ELF-1 (cell line): ENCODE data around the gene VCAN.
A peak's percentile ranks its signal among the peaks of the same experiment; 100 is the strongest.

Source experiments
- DNase-seq: peaks from one replicate; pipeline ENCODE4 v3.0.0-alpha.2; 2016; ENCODE audit warnings: low read depth, low spot score

VCAN gene

DNA sequence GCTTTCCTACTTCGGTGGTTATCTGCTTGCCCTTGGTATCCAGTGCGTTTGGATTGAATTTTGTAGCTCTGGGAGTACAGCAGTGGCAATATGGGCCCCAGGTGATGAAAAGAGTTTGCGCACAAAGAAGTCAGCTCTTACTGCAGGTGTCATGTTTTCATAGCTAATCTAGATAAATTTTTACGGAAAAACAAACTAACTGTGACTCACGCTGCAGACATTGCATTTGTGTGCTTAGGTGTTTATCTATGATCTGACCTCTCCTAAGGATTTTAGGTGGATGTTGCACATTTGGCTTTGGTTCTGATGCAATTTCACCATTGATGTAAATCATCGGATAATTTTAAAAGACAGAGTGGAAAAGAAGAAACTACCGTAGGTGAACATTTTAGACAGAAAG lies 92.1 kb downstream of the VCAN start:
- no peak for DNase-seq

DNA sequence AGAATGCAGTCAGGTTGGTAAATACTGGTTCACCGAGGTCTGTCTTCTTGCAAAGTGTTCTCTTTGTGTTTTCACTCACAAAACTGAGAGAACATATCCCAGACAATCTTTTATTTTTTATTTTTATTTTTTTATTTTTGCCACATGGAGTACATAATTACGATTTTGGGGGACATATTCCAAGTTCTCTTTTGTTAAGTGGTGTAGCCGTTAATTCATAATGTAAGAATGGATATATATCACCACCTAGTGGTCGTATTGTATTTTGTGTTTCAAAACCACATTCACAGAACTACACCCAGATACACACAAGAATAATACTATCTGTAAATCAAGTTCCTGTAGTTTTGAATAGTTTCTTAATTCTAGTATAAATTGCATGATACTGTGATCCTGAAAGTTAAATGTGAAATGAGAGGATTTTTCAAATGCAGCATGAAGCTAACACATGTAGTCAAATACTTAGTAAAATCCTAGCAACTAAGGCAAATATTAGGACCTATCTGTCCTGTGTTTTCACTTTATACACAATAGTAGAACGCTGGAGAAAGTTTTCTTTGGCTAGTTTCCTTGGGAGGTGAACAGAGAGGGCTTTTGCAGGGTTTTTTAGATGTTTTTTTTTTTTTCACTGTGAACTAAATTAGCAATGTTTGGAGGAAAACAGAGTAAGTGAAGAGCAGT lies 92.7 kb downstream of the VCAN start:
- no peak for DNase-seq

DNA sequence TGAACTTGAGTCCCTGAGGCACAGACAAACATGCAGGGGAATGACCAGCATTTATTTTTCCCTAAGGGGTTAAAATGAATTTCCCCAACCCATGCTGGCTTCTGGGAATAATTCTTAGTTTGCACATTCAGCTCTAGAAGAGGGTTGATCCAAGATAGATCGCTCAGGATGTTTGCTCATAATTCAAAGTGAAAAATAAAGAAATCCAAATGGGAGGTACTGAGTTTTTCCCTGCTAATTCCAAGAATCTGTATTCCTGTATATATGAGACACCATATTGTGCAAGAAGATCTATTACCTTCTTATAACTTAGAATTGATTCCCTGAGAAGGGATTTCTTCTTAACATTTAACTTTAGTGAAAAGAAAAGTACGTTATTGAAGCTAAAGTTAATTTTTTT lies 96.2 kb downstream of the VCAN start:
- no peak for DNase-seq

DNA sequence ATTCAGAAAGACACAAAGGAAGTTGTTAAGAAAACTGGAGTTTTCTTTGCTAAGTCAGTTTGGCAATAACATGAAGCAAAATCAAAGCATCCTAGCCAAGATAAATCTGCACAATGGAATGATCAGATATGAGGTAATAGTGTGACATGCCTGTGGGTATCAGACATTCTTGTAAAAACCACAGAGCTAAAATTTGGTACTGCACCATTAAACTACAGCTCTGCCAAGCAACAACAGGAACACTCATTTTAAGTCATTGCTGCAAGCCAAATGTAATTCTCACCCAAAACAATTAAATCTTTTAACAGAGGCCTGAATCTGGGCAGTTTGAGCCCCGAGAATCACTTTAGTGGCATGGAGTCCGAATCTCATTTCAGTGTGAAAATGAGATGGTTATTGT lies 96.6 kb downstream of the VCAN start:
- no peak for DNase-seq

DNA sequence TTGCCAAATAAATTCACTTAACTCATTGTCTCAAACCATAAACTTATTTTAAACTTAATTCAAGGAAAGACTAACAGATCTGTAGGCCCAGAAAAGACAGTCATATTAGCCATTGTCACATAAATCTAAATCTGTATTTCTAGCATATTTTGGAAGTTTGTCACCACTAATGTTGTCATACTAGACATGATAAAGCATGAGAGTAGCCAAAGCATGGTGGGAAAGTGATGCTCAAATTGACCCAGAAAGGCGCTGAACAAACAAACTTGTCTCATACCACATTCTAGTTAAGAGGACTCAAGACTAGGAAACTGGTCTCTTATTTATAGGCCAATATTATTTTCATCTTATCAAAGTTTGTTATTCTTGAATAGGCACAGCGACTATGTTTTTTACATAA lies 99.4 kb downstream of the VCAN start:
- no peak for DNase-seq

DNA sequence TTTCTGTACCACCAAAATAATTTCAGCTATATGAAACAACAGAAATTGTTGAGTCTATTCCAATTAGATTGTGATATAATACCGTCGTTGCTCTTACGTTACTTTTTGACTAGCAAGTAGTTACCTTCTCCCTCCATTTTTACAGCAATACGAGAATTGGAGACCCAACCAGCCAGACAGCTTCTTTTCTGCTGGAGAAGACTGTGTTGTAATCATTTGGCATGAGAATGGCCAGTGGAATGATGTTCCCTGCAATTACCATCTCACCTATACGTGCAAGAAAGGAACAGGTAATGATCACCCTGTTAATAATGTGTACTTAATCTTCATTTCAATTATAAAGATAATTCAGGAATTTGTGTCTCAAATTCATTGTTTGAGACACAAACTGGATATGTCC lies 100.7 kb downstream of the VCAN start:
- DNase-seq, result no peak

DNA sequence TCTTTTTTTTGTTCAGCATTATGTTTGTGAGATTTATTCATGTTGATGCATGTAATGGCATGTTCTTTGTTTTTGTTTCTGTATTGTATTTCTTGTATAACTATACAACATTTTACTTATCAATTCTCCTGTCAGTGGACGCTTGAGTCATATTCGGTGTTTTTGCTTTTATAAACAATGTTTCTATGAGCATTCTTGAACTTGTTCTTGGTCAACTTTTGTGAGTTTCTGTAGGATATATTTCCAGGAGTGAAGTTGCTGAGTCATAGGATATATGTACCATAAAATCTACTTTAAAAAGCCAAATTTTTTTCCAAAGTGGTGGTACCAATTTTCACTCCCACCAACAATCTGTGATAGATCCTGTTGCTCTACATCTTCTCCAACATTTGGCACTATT lies 104.8 kb downstream of the VCAN start:
- DNase-seq, result no peak

DNA sequence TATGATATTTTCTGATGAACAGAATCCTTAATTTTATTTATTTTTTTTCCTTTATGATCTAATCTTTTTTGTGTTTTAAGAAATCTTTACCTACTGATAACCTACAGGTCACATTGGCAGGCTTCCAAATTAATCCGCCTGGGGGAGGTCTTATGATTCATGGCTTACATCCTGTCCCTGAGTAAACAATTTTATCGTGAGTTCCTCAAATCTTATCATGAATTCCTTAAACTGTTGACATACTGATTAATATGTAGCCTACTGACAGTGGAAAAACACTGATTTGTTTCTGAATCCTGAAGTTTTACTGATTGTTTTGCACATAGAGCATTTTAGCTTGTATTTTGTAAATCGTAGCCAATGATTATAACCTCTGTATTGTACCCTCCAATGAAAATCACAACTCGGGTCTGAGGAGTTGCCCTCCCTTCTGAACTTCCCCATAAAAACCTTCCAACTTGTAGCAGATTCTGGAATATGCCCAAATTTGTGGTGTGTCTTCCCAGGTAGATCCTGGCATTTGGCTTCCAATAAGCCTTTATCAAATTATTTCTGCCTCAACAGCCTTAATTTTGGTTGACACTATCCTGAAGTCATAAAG lies 105.6 kb downstream of the VCAN start:
- no peak for DNase-seq

DNA sequence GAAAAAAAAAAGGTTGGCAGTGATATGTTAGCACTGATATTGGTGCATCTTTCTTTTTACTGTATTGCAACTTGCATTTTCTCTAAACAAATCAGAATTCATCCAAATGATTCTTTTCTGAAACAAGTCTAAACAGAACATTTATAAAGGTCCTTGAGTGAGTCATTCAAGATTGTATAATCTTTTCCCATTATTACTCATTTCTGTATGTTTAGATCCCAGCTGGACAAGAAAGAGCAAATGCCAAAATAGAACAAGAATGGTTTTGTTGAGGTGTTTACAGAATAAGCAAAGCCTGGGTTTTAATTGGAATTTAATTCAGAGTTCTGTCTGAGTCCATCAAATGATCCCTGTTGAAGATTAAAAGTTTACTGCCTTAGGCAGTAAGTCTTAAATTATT lies 112.3 kb downstream of the VCAN start:
- no peak for DNase-seq

DNA sequence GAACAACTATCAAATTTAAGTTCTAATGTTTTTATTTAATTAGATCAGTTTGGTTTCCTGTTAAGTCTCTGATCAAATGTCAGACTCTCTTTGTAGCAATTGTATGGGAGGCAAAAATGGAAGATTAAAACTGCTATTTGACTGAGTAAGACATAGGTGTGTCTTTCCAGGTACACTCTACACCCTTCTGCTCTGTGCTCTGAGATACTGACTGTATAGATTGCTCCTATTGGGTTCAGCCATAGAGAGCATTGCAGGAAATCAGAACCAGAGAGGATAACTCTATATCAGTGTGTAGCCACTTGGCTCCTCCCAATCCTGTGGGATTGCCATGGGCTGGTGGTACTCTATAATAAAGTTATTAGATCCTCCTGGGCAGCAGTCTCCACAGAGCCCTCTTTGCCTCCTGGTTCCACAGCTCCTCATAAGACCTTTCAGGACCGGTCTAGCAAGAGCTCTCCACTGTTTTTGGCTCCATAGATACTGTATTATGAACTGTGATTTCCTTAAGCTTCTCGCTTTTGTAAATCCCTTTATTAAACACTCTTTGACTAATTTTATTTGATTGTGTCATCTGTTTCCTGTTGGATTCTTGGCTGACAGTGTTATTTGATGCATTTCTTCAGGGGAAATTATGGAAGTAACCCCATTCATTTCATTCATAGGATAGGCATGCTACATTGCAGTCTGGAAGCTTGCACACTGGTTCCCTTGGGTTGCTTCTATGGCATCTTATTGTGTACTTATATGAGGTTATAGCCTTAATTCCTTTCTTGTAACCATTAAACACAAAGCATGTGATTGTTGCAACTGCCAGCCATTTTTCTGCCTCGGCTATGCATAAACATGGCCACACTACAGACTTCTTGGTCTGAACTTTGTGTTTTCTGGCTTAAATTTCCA lies 115.6 kb downstream of the VCAN start:
- DNase-seq, result no peak

DNA sequence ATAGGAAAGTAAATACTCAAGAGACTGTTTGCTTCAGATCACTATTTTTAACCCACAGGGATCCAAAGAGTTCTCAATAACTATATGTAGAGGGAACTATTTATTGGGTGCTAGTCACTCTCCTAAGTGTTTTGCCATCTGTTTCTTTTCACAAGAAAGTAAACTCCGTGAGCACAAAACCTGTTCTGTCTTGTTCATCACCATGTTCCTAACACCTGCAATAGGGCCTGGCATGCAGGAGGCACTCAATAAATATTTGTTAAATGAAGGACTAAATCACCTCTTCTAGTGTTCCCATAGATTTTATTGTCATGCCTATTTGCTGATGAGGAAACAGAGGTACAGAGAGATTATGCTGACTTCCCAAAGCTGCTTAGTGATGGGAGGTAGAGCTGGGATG lies 118.2 kb downstream of the VCAN start:
- DNase-seq, result no peak

DNA sequence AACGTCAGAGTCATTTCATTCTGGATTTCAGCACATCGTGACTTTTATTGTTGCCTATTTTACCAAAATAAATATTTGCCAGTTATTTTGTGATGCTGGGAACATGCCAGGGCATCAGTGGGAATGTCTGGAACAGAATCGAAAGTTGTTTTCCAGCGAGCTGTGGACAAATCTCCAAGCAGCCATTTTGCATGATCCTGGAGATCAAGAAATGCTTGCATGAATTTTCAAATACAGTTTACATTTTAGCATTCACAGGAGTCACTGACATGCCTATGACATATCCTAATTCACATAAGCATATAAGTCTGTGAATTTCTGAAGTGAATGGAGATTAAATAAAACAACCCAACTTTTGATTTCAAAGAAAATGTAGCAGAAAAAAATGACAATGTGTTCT lies 119.4 kb downstream of the VCAN start:
- DNase-seq, result no peak

DNA sequence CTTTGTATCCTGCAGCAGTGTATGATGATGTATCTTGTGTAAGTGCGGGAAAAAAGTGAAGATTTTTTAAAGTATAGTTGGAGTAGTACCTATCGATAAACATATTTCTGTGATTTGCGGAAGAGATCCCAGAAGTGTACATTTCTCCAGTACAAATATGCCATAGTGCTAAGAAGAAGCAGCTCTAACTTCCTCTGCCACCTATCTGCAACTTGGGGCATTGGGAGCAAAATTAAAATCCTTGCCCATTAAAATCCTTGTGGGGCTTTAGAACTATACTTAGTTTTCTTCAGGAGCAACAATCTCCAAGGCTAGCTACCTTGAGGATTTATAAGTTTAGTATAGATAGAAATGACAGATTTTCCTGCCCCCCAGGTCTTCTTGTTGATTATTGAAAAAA lies 123.7 kb downstream of the VCAN start:
- DNase-seq, result no peak

DNA sequence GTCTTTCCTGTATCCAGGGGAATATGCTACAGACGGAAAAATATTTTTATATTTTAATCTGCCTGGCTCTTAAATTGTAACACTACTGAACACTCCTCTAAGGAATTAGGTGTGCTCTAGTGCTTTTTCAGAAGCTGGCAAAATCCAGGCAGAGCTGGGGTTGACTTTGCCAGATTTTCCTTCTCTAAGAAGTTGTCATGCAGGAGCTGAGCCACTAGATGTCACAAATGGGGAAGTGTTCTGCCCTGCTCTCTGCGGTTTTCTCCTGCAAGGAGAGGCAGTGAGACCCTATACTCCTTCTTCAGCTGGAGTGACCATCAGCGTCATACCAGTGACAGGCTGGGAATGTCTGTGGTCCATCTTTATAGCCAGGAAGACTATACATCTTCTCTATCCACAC lies 136.6 kb downstream of the VCAN start:
- DNase-seq, result peak; percentile 71

DNA sequence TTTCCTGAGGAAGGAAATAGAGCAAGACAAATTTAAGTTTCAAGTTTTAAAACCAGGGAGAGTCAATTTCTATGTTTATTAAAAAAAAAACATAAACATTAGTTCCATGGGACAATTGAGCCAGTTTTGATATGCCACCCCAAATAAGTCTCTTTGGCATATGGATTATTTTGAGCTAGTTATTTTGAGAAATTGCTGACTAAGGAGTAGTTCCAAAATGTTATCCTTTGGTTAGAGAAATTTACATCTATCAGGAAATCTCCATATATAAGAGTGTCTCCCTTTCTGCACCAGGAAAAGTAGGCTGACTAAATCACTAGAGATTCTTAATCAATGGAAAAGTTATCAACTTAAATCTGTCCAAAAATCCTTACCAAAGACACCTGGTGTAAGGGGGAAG lies 143.3 kb downstream of the VCAN start:
- no peak for DNase-seq

DNA sequence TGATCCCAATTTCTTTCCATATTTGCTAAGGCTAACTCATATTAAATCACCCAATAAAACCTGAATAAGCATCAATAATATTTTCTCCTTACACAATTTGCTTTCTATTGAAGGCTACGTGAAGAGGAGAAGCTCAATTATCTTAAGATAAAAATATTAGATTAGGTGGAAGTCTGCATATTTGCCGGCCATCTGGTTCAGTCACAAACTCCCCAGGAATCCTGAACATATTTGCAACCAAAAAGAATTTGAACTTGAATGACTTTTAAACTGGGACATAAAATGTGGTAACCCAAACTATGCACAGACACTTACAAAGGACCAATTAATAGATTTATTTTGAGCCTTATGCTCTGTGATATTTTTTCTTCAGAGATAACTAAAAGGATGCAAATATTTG lies 156.8 kb downstream of the VCAN start:
- no peak for DNase-seq
